Astrocyte (in vitro differentiated cells and primary cell): ENCODE measurements around the gene STK4. TPM values are rescaled to one million over a fixed set of nuclear protein-coding genes. Genes with fewer than 3 reads are reported as not detected.

ENCODE experiments used
- DNase-seq: peaks from one replicate; pipeline ENCODE4 v3.0.0-alpha.2; 2010; ENCODE audit warnings: low read depth
- FAIRE-seq: peaks from 2 replicates; lab custom pipeline; 2011; peaks lifted over from hg19 to GRCh38; lab: Jason Lieb, UNC
- H2AFZ ChIP-seq: 2 replicates; pipeline ENCODE4 v1.6.0; 2012; ENCODE audit warnings: low read depth, low read length, inconsistent platforms
- H3K27ac ChIP-seq: 2 replicates; pipeline ENCODE4 v1.5.1; 2011; ENCODE audit warnings: low read depth, low read length, inconsistent platforms
- H3K27me3 ChIP-seq: 2 replicates; pipeline ENCODE4 v1.6.0; 2011; ENCODE audit warnings: low read length, inconsistent platforms; ENCODE audit not compliant: insufficient read depth
- H3K36me3 ChIP-seq: 2 replicates; pipeline ENCODE4 v1.5.1; 2011; ENCODE audit warnings: low read length, inconsistent platforms; ENCODE audit not compliant: insufficient read depth
- H3K4me1 ChIP-seq: 2 replicates; pipeline ENCODE4 v1.5.1; 2011; ENCODE audit warnings: low read length, inconsistent platforms; ENCODE audit not compliant: insufficient read depth
- H3K4me2 ChIP-seq: 2 replicates; pipeline ENCODE4 v1.6.0; 2012; ENCODE audit warnings: low read length, inconsistent platforms
- H3K4me3 ChIP-seq: 2 replicates; pipeline ENCODE4 v1.5.1; 2011; ENCODE audit warnings: low read depth, mild to moderate bottlenecking, low read length, inconsistent platforms; ENCODE audit not compliant: insufficient read depth
- H3K79me2 ChIP-seq: 2 replicates; pipeline ENCODE4 v1.6.0; 2012; ENCODE audit warnings: mild to moderate bottlenecking, low read length, inconsistent platforms; ENCODE audit not compliant: insufficient read depth
- H3K9ac ChIP-seq: 2 replicates; pipeline ENCODE4 v1.6.0; 2012; ENCODE audit warnings: mild to moderate bottlenecking, low read length, inconsistent platforms
- H3K9me3 ChIP-seq: 2 replicates; pipeline ENCODE4 v1.5.1; 2012; ENCODE audit warnings: low read depth, mild to moderate bottlenecking, low read length, inconsistent platforms; ENCODE audit not compliant: insufficient read depth
- H4K20me1 ChIP-seq: 2 replicates; pipeline ENCODE4 v1.6.0; 2012; ENCODE audit warnings: low read length, inconsistent platforms; ENCODE audit not compliant: insufficient read depth
- H3K27ac Mint-ChIP-seq: one replicate; pipeline ENCODE4 v1.8.0; 2021; ENCODE audit warnings: mild to moderate bottlenecking, mixed read lengths; ENCODE audit not compliant: unreplicated experiment
- H3K27me3 Mint-ChIP-seq: one replicate; pipeline ENCODE4 v1.8.0; 2021; ENCODE audit warnings: low read depth, mixed read lengths; ENCODE audit not compliant: unreplicated experiment
- H3K36me3 Mint-ChIP-seq: one replicate; pipeline ENCODE4 v1.8.0; 2021; ENCODE audit warnings: low read depth, mixed read lengths; ENCODE audit not compliant: unreplicated experiment
- H3K4me1 Mint-ChIP-seq: one replicate; pipeline ENCODE4 v1.8.0; 2021; ENCODE audit warnings: low read depth, mixed read lengths; ENCODE audit not compliant: unreplicated experiment
- H3K4me3 Mint-ChIP-seq: one replicate; pipeline ENCODE4 v1.8.0; 2021; ENCODE audit warnings: mild to moderate bottlenecking, moderate library complexity, mixed read lengths; ENCODE audit not compliant: unreplicated experiment
- H3K9me3 Mint-ChIP-seq: one replicate; pipeline ENCODE4 v1.8.0; 2021; ENCODE audit warnings: mild to moderate bottlenecking, mixed read lengths; ENCODE audit not compliant: unreplicated experiment
- CTCF ChIP-seq: IDR thresholded peaks from 2 replicates; pipeline ENCODE4 v1.5.1; 2011; ENCODE audit warnings: low read depth, mild to moderate bottlenecking, inconsistent platforms, low read length, moderate library complexity; ENCODE audit not compliant: insufficient read depth
- EZH2 ChIP-seq: IDR thresholded peaks from 2 replicates; pipeline ENCODE4 v1.6.1; 2012; ENCODE audit warnings: mild to moderate bottlenecking, low read length, inconsistent platforms; ENCODE audit not compliant: insufficient read depth
- total RNA-seq: library from RNA; stranded (reverse); gene quantifications from 2 replicates; pipeline ENCODE4 v1.2.1, GENCODE V29; 2021

STK4 gene
- total RNA-seq, 1 donor from 2014 or later = 41.4 TPM

- DNase-seq = no peak
- H4K20me1 ChIP-seq = no peaks in the 10 kb centered on the region
- no peak overlapping the region for H3K4me3 ChIP-seq
- no peak overlapping the region for H2AFZ ChIP-seq
- H3K79me2 ChIP-seq = peaks cover 4% of the 10 kb centered on the region
- no peaks in the 10 kb centered on the region for H3K9me3 Mint-ChIP-seq
- no peak overlapping the region for H3K9ac ChIP-seq
- H3K27me3 ChIP-seq = no peaks in the 10 kb centered on the region
- H3K27me3 Mint-ChIP-seq = no peaks in the 10 kb centered on the region
- no peak for TF ChIP-seq EZH2
- no peak for TF ChIP-seq CTCF
- no peak overlapping the region for H3K27ac ChIP-seq
- peaks cover 42% of the 10 kb centered on the region for H3K4me1 Mint-ChIP-seq
- H3K9me3 ChIP-seq = no peaks in the 10 kb centered on the region
- H3K27ac Mint-ChIP-seq = no peak overlapping the region
- no peaks in the 10 kb centered on the region for H3K36me3 ChIP-seq
- peaks cover 16% of the 10 kb centered on the region for H3K4me1 ChIP-seq
- FAIRE-seq = no peak
- H3K36me3 Mint-ChIP-seq = no peaks in the 10 kb centered on the region
- H3K4me2 ChIP-seq = no peak overlapping the region
- no peak overlapping the region for H3K4me3 Mint-ChIP-seq
Observed at GRCh38 chr20:45049438-45049837, 83.1 kb downstream of the STK4 start.

GRCh38 chr20:45049904-45050471 is 83.7 kb downstream of the STK4 start:
- Histone ChIP-seq H2AFZ (no peak overlapping the region), H3K27ac (no peak overlapping the region), H3K36me3 (no peaks in the 10 kb centered on the region), H3K9ac (no peak overlapping the region), H3K4me3 (no peak overlapping the region), H3K4me1 (peaks cover 16% of the 10 kb centered on the region), H3K4me2 (no peak overlapping the region), H4K20me1 (no peaks in the 10 kb centered on the region), H3K9me3 (no peaks in the 10 kb centered on the region), H3K79me2 (peaks cover 4% of the 10 kb centered on the region), H3K27me3 (no peaks in the 10 kb centered on the region)
- Mint-ChIP-seq H3K4me3 (no peak overlapping the region), H3K4me1 (peaks cover 45% of the 10 kb centered on the region), H3K36me3 (no peaks in the 10 kb centered on the region), H3K27ac (peak overlapping the region; percentile 67), H3K9me3 (no peaks in the 10 kb centered on the region), H3K27me3 (no peaks in the 10 kb centered on the region)
- DNase-seq = no peak
- no peak for FAIRE-seq
- TF ChIP-seq CTCF (no peak), EZH2 (no peak)

DNA sequence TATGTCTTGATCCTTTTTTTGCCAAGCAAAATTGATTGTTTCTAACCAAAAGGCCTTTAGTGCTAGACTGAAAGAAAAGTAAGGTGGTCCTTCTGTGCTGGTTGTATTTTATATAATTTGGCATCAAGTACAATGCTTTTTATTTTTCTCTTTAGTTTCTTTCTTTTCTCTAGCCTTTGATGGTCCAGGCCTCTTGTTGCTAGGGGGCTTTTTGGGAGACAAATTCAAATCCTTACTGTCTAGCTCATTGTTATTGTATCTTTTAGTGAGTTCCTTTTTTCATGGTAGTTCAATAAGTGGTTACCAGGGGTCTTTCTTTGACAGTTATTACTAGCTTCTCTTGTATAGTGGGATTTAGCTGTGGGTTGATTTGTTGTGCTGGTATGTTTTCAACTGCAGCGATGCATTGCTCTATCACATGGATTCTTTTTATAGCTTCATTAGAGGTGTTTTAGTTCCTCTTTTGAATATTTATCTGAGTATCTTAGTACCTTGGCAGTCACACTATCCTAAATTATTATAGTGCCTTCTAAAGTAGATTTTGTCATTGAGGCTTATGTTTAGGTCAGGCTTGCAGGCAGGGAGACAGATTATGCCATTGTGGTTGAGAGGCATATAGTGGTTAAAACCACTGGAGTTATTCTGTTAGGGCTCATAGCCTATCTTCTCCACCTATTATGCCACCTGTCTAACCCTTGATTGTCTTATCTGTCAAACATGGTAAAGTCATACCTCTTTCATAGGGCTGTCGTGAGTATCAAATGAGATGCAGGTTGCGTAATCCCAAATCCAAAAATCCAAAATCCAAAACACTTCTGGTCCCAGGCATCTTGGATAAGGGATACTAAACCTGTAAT is 85.1 kb downstream of the STK4 start:
- TF ChIP-seq EZH2 (no peak), CTCF (no peak)
- Histone ChIP-seq H3K36me3 (no peaks in the 10 kb centered on the region), H3K27ac (no peak overlapping the region), H3K4me1 (peaks cover 16% of the 10 kb centered on the region), H3K27me3 (no peaks in the 10 kb centered on the region), H3K9ac (no peak overlapping the region), H3K4me3 (no peak overlapping the region), H4K20me1 (no peaks in the 10 kb centered on the region), H3K9me3 (no peaks in the 10 kb centered on the region), H2AFZ (no peak overlapping the region), H3K79me2 (peaks cover 4% of the 10 kb centered on the region), H3K4me2 (no peak overlapping the region)
- Mint-ChIP-seq H3K36me3 (no peaks in the 10 kb centered on the region), H3K27ac (no peak overlapping the region), H3K4me3 (no peak overlapping the region), H3K9me3 (no peaks in the 10 kb centered on the region), H3K4me1 (peaks cover 51% of the 10 kb centered on the region), H3K27me3 (no peaks in the 10 kb centered on the region)
- no peak for DNase-seq
- no peak for FAIRE-seq
